Measurements from ENCODE around the gene OR10C1. TPM values are rescaled to one million over a fixed set of nuclear protein-coding genes. Genes with fewer than 3 reads are reported as not detected.

OR10C1 gene
- total and polyA plus RNA-seq, 2 donors (not counting 1 experiment from before 2014, with no cell fraction given), result not detected

DNA sequence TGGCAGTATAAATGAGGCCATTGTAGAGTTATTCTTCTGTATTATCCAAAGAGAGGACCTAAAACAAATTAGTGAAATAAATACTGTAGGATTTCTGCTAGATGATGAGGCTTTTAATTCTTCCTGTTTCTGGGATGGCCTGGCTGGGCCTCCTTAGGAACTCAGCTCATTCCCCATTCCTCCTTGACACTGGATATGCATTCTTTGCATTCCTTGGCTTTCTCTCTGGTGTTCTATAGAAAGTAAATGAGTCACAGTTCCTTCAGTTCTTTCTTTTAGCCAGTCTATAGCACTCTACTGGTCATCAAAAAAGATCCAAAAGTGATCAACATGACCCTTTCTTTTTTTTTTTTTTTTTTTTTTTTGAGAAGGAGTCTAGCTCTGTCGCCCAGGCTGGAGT lies 8.6 kb downstream of the OR10C1 start:
- H3K9me3 ChIP-seq (ENCODE audit: control insufficient read depth, insufficient read depth, low read depth, low read length), result no peaks in the 10 kb centered on the region

DNA sequence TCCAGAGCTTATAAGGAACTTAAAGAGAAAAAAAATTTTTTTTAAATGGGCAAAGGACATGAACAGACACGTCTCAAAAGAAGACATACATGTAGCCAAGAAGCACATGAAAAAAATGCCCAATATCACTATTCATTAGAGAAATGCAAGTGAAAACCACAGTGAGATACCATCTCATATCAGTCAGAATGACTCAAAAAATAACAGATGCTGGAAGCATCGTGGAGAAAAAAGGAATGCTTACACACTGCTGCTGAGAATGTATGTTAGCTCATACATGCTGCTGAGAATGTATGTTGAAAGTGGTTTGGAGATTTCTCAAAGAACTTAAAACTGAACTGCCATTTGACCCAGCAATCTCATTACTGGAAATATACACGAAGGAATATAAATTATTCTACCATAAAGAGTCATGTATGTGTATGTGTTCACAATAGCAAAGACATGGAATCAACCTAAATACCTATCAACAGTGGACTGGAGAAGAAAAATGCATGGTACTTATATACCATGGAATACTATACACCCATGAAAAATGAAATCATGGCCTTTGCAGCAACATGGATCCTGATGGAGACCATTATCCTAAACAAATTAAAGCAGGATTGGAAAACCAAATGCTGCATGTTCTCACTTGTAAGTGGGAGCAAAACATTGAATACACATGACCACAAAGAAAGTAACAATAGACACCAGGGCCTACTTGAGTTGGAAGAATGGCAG lies 12.5 kb downstream of the OR10C1 start:
- peak in 1 of 2 donors; percentile 3 for DNase-seq (ENCODE audit: low read depth in 2 of 2)
- no peak overlapping the region for H3K4me3 ChIP-seq (replicated peaks in 1 of 4; ENCODE audit: control extremely low read depth in 1 of 4, insufficient read depth in 1 of 4, low read depth in 3 of 4, low read length in 4 of 4)
- H3K27ac ChIP-seq (ENCODE audit: insufficient read depth, low read length), result no peak overlapping the region
- no peaks in the 10 kb centered on the region for H3K36me3 ChIP-seq (ENCODE audit: control insufficient read depth, insufficient read depth, low read length)
- no peak overlapping the region for H3K9ac ChIP-seq (ENCODE audit: insufficient read depth, low read length)
- no peaks in the 10 kb centered on the region for H3K9me3 ChIP-seq (ENCODE audit: control insufficient read depth, insufficient read depth, low read depth, low read length)
- no peaks in the 10 kb centered on the region for H4K20me1 ChIP-seq (ENCODE audit: control insufficient read depth, extremely low read depth, insufficient read depth, low read length)
- no peak overlapping the region for H2AFZ ChIP-seq (ENCODE audit: low read length)
- no peaks in the 10 kb centered on the region for H3K27me3 ChIP-seq (ENCODE audit: control insufficient read depth, insufficient read depth, low read length)
- no peaks in the 10 kb centered on the region for H3K4me1 ChIP-seq (ENCODE audit: control insufficient read depth, extremely low read depth, insufficient read depth, low read length)
- no peak overlapping the region for H3K4me2 ChIP-seq (ENCODE audit: extremely low read depth, insufficient read depth, low read length)
- TF ChIP-seq EZH2 (IDR thresholded peaks at IDR 0.05; ENCODE audit: low read length, missing control alignments), result no peak
- TF ChIP-seq, protein P1, sequence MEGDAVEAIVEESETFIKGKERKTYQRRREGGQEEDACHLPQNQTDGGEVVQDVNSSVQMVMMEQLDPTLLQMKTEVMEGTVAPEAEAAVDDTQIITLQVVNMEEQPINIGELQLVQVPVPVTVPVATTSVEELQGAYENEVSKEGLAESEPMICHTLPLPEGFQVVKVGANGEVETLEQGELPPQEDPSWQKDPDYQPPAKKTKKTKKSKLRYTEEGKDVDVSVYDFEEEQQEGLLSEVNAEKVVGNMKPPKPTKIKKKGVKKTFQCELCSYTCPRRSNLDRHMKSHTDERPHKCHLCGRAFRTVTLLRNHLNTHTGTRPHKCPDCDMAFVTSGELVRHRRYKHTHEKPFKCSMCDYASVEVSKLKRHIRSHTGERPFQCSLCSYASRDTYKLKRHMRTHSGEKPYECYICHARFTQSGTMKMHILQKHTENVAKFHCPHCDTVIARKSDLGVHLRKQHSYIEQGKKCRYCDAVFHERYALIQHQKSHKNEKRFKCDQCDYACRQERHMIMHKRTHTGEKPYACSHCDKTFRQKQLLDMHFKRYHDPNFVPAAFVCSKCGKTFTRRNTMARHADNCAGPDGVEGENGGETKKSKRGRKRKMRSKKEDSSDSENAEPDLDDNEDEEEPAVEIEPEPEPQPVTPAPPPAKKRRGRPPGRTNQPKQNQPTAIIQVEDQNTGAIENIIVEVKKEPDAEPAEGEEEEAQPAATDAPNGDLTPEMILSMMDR (conservative IDR thresholded peaks at IDR 0.05 in 1 of 2, IDR thresholded peaks at IDR 0.05 in 1 of 2; ENCODE audit: low read depth in 1 of 2, low read length in 2 of 2), result no peak
- H3K79me2 ChIP-seq (ENCODE audit: control insufficient read depth, insufficient read depth, low read length), result no peaks in the 10 kb centered on the region

More for the DNA sequence above, 8.6 kb downstream of the OR10C1 start:
- Histone ChIP-seq H3K79me2 (ENCODE audit: control insufficient read depth, insufficient read depth, low read length) (no peaks in the 10 kb centered on the region), H3K4me3 (replicated peaks in 1 of 4; ENCODE audit: control extremely low read depth in 1 of 4, insufficient read depth in 1 of 4, low read depth in 3 of 4, low read length in 4 of 4) (no peak overlapping the region), H4K20me1 (ENCODE audit: control insufficient read depth, extremely low read depth, insufficient read depth, low read length) (no peaks in the 10 kb centered on the region), H3K36me3 (ENCODE audit: control insufficient read depth, insufficient read depth, low read length) (no peaks in the 10 kb centered on the region), H3K4me2 (ENCODE audit: extremely low read depth, insufficient read depth, low read length) (no peak overlapping the region), H3K27ac (ENCODE audit: insufficient read depth, low read length) (no peak overlapping the region), H2AFZ (ENCODE audit: low read length) (no peak overlapping the region), H3K27me3 (ENCODE audit: control insufficient read depth, insufficient read depth, low read length) (no peaks in the 10 kb centered on the region), H3K9ac (ENCODE audit: insufficient read depth, low read length) (no peak overlapping the region), H3K4me1 (ENCODE audit: control insufficient read depth, extremely low read depth, insufficient read depth, low read length) (no peaks in the 10 kb centered on the region)
- TF ChIP-seq, protein P1 (conservative IDR thresholded peaks at IDR 0.05 in 1 of 2, IDR thresholded peaks at IDR 0.05 in 1 of 2; ENCODE audit: low read depth in 1 of 2, low read length in 2 of 2), result no peak
- TF ChIP-seq EZH2 (IDR thresholded peaks at IDR 0.05; ENCODE audit: low read length, missing control alignments), result no peak
- no peak for DNase-seq (ENCODE audit: low read depth in 2 of 2)

DNA sequence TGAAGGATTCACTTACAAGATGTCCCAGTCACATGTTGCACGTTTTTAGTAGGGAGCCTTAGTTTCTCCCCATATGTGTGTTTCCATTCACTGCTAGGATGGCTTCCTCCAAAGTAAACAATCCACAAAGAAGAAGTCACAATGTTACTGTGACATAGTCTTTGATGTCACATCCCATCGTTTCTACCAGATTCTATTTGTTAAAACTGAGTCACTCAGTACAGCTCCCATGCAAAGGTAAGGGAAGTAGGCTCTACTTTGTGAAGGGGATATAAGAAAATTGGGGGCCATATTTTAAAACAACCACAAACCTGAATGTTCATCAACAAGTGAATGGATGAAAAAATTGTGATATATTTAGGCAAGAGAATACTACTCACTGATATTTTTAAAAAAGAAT lies 17.9 kb downstream of the OR10C1 start, which contains the start of the genes OR11A1 and OR2H1:
Gene OR11A1 (minus strand): TSS at position 101 of the 400 bp plus-strand sequence. CDS start 29,430 bp downstream, outside the sequence.
Gene OR2H1 (plus strand): TSS at position 185 of the 400 bp plus-strand sequence. CDS start 4,615 bp downstream, outside the sequence.
- Histone ChIP-seq H3K4me1 (ENCODE audit: control insufficient read depth, extremely low read depth, insufficient read depth, low read length) (no peaks in the 10 kb centered on the region), H3K36me3 (ENCODE audit: control insufficient read depth, insufficient read depth, low read length) (no peaks in the 10 kb centered on the region), H3K27me3 (ENCODE audit: control insufficient read depth, insufficient read depth, low read length) (no peaks in the 10 kb centered on the region), H3K4me2 (ENCODE audit: extremely low read depth, insufficient read depth, low read length) (no peak within 1 kb of the TSS), H3K9ac (ENCODE audit: insufficient read depth, low read length) (no peak within 1 kb of the TSS), H3K4me3 (replicated peaks in 1 of 4; ENCODE audit: control extremely low read depth in 1 of 4, insufficient read depth in 1 of 4, low read depth in 3 of 4, low read length in 4 of 4) (no peak within 1 kb of the TSS), H3K79me2 (ENCODE audit: control insufficient read depth, insufficient read depth, low read length) (no peaks in the 10 kb centered on the region), H4K20me1 (ENCODE audit: control insufficient read depth, extremely low read depth, insufficient read depth, low read length) (no peaks in the 10 kb centered on the region), H3K9me3 (ENCODE audit: control insufficient read depth, insufficient read depth, low read depth, low read length) (no peaks in the 10 kb centered on the region), H2AFZ (ENCODE audit: low read length) (no peak within 1 kb of the TSS), H3K27ac (ENCODE audit: insufficient read depth, low read length) (no peak within 1 kb of the TSS)
- TF ChIP-seq, protein P1 (conservative IDR thresholded peaks at IDR 0.05 in 1 of 2, IDR thresholded peaks at IDR 0.05 in 1 of 2; ENCODE audit: low read depth in 1 of 2, low read length in 2 of 2), result no peak
- no peak for TF ChIP-seq EZH2 (IDR thresholded peaks at IDR 0.05; ENCODE audit: low read length, missing control alignments)
- no peak for DNase-seq (ENCODE audit: low read depth in 2 of 2)
